ENCODE data around the gene CORO2A.

CORO2A gene

DNA sequence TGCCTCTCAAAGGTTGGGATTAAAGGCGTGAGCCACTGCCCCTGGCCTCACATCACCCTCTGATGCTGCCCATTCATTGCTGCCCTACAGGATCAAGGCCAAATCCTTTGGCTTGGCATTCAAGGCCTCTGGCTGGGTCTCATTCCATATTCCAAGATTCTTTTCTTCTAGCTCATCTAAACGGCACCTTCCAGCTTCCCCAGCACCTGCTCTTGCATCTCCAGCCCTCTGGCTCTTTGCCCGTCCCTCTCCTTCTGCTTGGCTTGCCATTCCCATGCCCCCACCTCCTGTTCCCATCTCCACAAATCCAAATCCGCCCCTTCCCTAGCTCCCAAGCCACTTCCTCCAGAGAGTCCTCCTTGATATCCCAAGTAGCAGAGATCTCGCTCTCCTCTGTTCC lies 33.1 kb downstream of the CORO2A start (continued):
- no peak for TF ChIP-seq ZNF677 (tag by site-specific recombination; IDR thresholded peaks at IDR 0.05)

DNA sequence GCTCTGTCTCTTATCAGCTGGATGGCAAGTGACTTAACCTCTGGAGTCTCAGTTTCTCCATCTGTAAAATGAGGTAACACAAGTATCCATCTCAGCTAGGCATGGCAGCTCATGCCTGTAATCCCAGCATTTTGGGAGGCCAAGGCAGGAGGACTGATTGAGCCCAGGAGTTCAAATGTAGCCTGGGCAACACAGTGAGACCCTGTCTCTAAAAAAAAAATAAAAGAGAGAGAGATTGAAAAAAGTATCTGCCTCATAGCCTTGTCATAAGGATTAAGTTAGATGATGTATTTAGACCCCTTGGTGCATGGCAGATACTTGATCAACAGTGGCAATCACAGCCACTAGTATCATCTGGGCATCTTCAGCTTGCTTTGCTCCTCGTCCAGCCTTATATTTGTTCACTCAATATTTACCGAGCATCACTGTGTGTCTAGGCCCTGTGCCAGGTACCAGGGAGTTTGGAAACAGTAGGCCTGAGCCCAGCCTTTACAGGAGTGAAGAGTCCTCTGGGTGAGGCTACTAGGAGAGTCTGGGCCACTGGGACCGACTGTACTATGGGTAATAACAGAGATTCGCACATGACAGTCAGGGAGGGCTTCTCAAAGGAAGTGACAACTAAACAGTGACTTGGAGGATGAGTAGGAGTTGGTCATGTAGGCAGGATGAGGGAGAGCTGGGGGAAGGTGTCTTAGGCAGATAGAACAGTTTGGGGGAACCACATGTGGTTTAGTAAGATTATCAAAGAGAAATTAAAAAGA lies 34.2 kb downstream of the CORO2A start:
- no peaks in the 10 kb centered on the region for H3K4me1 ChIP-seq (ENCODE audit: control insufficient read depth, insufficient read depth, low read length)
- H3K4me3 ChIP-seq (ENCODE audit: low read depth, low read length): no peak overlapping the region
- no peak overlapping the region for H3K27ac ChIP-seq (ENCODE audit: extremely low read depth, low read depth, low read length)
- CTCF ChIA-PET: no interaction called here
- no peaks in the 10 kb centered on the region for H3K36me3 ChIP-seq (ENCODE audit: control insufficient read depth in 2 of 2, insufficient read depth in 1 of 2, low read length in 2 of 2)
- POLR2A ChIA-PET: no interaction called here
- no peaks in the 10 kb centered on the region for H3K9me3 ChIP-seq (ENCODE audit: control insufficient read depth, insufficient read depth, low read depth, low read length)
- TF ChIP-seq ZNF391 (tag by site-specific recombination; IDR thresholded peaks at IDR 0.05; ENCODE audit: borderline replicate concordance, low read depth) (no peak), ZNF121 (tag by site-specific recombination; IDR thresholded peaks at IDR 0.05) (peak; percentile 18; the same call in 1 of the 2 replicates), ZNF48 (tag by site-specific recombination; IDR thresholded peaks at IDR 0.05) (no peak)

DNA sequence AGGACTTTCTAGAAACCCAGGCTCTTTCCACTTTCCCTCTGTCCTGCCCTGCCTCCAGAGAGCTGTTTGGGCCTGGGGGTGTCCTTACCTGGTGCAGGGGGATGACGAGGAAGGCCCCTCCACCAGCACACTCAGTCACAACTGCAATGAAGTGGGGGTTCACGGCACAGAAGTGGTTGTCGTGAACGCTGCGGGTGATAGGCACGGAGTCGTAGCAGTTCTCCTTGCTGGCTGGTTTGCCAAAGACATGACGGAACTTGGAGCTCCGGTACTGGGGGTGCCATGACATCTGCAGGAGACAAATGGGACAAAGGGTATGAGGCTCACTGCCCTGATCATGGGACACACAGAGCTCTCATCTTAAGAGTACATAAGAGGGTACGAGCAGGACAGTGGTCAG lies 35.1 kb downstream of the CORO2A start:
- no peaks in the 10 kb centered on the region for H3K9me3 ChIP-seq (ENCODE audit: control insufficient read depth, insufficient read depth, low read depth, low read length)
- H3K27ac ChIP-seq (ENCODE audit: extremely low read depth, low read depth, low read length): no peak overlapping the region
- TF ChIP-seq, protein P1, sequence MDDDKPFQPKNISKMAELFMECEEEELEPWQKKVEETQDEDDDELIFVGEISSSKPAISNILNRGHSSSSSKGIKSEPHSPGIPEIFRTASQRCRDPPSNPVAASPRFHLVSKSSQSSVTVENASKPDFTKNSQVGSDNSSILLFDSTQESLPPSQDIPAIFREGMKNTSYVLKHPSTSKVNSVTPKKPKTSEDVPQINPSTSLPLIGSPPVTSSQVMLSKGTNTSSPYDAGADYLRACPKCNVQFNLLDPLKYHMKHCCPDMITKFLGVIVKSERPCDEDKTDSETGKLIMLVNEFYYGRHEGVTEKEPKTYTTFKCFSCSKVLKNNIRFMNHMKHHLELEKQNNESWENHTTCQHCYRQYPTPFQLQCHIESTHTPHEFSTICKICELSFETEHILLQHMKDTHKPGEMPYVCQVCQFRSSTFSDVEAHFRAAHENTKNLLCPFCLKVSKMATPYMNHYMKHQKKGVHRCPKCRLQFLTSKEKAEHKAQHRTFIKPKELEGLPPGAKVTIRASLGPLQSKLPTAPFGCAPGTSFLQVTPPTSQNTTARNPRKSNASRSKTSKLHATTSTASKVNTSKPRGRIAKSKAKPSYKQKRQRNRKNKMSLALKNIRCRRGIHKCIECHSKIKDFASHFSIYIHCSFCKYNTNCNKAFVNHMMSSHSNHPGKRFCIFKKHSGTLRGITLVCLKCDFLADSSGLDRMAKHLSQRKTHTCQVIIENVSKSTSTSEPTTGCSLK (tag by site-specific recombination; IDR thresholded peaks at IDR 0.05): no peak
- no peak for TF ChIP-seq ZNF548 (tag by site-specific recombination; IDR thresholded peaks at IDR 0.05)
- TF ChIP-seq WT1 (tag by site-specific recombination; IDR thresholded peaks at IDR 0.05): no peak
- TF ChIP-seq RBAK (tag by site-specific recombination; IDR thresholded peaks at IDR 0.05): no peak
- TF ChIP-seq, protein P2, sequence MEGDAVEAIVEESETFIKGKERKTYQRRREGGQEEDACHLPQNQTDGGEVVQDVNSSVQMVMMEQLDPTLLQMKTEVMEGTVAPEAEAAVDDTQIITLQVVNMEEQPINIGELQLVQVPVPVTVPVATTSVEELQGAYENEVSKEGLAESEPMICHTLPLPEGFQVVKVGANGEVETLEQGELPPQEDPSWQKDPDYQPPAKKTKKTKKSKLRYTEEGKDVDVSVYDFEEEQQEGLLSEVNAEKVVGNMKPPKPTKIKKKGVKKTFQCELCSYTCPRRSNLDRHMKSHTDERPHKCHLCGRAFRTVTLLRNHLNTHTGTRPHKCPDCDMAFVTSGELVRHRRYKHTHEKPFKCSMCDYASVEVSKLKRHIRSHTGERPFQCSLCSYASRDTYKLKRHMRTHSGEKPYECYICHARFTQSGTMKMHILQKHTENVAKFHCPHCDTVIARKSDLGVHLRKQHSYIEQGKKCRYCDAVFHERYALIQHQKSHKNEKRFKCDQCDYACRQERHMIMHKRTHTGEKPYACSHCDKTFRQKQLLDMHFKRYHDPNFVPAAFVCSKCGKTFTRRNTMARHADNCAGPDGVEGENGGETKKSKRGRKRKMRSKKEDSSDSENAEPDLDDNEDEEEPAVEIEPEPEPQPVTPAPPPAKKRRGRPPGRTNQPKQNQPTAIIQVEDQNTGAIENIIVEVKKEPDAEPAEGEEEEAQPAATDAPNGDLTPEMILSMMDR (tag by site-specific recombination; IDR thresholded peaks at IDR 0.05): no peak
- TF ChIP-seq, protein P3, sequence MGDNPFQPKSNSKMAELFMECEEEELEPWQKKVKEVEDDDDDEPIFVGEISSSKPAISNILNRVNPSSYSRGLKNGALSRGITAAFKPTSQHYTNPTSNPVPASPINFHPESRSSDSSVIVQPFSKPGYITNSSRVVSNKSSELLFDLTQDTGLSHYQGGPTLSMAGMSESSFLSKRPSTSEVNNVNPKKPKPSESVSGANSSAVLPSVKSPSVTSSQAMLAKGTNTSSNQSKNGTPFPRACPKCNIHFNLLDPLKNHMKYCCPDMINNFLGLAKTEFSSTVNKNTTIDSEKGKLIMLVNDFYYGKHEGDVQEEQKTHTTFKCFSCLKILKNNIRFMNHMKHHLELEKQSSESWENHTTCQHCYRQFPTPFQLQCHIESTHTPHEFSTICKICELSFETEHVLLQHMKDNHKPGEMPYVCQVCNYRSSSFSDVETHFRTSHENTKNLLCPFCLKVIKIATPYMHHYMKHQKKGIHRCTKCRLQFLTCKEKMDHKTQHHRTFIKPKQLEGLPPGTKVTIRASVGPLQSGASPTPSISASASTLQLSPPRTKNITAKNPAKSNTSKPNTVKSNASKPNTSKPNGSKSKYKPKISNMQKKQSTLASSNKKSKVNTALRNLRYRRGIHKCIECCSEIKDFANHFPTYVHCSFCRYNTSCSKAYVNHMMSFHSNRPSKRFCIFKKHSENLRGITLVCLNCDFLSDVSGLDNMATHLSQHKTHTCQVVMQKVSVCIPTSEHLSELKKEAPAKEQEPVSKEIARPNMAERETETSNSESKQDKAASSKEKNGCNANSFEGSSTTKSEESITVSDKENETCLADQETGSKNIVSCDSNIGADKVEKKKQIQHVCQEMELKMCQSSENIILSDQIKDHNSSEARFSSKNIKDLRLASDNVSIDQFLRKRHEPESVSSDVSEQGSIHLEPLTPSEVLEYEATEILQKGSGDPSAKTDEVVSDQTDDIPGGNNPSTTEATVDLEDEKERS (tag by site-specific recombination; IDR thresholded peaks at IDR 0.05): no peak
- no peak for TF ChIP-seq ZNF510 (tag by site-specific recombination; IDR thresholded peaks at IDR 0.05; ENCODE audit: insufficient replicate concordance)
- TF ChIP-seq ZBTB7A (tag by site-specific recombination; IDR thresholded peaks at IDR 0.05; ENCODE audit: low read depth): no peak
- no peak for TF ChIP-seq ZNF544 (tag by site-specific recombination; IDR thresholded peaks at IDR 0.05)
- TF ChIP-seq, protein P4, sequence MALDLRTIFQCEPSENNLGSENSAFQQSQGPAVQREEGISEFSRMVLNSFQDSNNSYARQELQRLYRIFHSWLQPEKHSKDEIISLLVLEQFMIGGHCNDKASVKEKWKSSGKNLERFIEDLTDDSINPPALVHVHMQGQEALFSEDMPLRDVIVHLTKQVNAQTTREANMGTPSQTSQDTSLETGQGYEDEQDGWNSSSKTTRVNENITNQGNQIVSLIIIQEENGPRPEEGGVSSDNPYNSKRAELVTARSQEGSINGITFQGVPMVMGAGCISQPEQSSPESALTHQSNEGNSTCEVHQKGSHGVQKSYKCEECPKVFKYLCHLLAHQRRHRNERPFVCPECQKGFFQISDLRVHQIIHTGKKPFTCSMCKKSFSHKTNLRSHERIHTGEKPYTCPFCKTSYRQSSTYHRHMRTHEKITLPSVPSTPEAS (tag by site-specific recombination; IDR thresholded peaks at IDR 0.05): no peak
- no peak for TF ChIP-seq GLI4 (tag by site-specific recombination; IDR thresholded peaks at IDR 0.05)
- no peak for TF ChIP-seq ZNF585B (tag by site-specific recombination; IDR thresholded peaks at IDR 0.05)
- CTCF ChIA-PET: interaction anchor here (0.6 kb wide), 2 partner anchors 20 to 136 kb away, joined by 4 read pairs; no protein-coding TSS in a partner anchor
- H3K4me3 ChIP-seq (ENCODE audit: low read depth, low read length): no peak overlapping the region
- H3K4me1 ChIP-seq (ENCODE audit: control insufficient read depth, insufficient read depth, low read length): no peaks in the 10 kb centered on the region
- POLR2A ChIA-PET: no interaction called here
- no peaks in the 10 kb centered on the region for H3K36me3 ChIP-seq (ENCODE audit: control insufficient read depth in 2 of 2, insufficient read depth in 1 of 2, low read length in 2 of 2)
